ENCODE results near the gene SFT2D3. TPM values are rescaled to one million over a fixed set of nuclear protein-coding genes. Genes with fewer than 3 reads are reported as not detected.

Gene SFT2D3
- total and polyA plus RNA-seq, 9 of the 15 experiments (the other 6 are each of a cell fraction or from before 2014, with no cell fraction given) = 7.5 to 9.9 (median 8.9) TPM; not detected in 2

DNA sequence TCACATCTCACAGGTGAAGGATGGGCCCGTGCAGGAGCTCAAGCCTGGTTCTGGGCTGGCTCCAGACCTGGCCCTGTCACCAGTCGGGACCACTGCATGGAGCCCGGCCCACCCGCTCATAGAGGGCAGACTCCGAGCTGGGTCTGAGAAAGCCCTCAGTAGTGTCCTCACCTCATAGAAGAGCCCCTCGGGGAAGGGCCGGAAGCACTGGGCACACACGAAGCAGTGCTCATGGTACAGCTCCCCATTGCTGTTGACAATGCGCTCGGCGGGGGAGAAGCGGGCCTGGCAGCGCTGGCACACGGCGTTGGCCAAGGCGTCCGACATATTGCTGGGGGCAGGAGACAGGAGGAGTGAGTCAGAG is 44.1 kb upstream of the SFT2D3 start:
- peaks cover 40 to 72% of the 10 kb centered on the region in 2 experiments for H3K27me3 ChIP-seq (ENCODE audit: control insufficient read depth in 2 of 2, insufficient read depth in 2 of 2, low read length in 2 of 2)
- intact Hi-C loops (cut with micrococcal nuclease) = no loop called here
- ATAC-seq (no peak), FAIRE-seq (no peak), DNase-seq (ENCODE audit: extremely low read depth in 1 of 4, low spot score in 3 of 4) (no peak)
- no TSS peak for BruUV-seq (replicated peaks)
- WGBS (ENCODE audit: insufficient coverage, low coverage, missing lambda C conversion rate) = 7% methylated on average over 17 of the region's 17 CpGs
- POLR2A ChIA-PET = interaction anchor here (0.6 to 0.7 kb wide), 4 partner anchors 10 to 379 kb away, joined by 3 read pairs; no protein-coding TSS in a partner anchor
- H3K4me3 ChIP-seq = no peak overlapping the region
- H3K36me3 ChIP-seq (ENCODE audit: control insufficient read depth, insufficient read depth, low read length) = no peaks in the 10 kb centered on the region
- no peaks in the 10 kb centered on the region for H3K9me1 ChIP-seq (ENCODE audit: control insufficient read depth, insufficient read depth, low read length)
- H3K27ac ChIP-seq (ENCODE audit: extremely low read depth, low read depth, low read length) = no peak overlapping the region
- H4K20me1 ChIP-seq (replicated peaks; ENCODE audit: control insufficient read depth, insufficient read depth, low read length) = peaks cover 8% of the 10 kb centered on the region; the same call in 1 of the 2 replicates
- no peak overlapping the region for H2AFZ ChIP-seq (ENCODE audit: low read depth, low read length)
- no peaks in the 10 kb centered on the region for H3K79me2 ChIP-seq (ENCODE audit: control insufficient read depth, insufficient read depth, low read length)
- H3K4me2 ChIP-seq (ENCODE audit: insufficient read depth, low read length) = no peak overlapping the region
- H3K9ac ChIP-seq (ENCODE audit: insufficient read depth in 1 of 2, low read depth in 2 of 2, low read length in 2 of 2) = no peak overlapping the region
- in situ Hi-C loops (cut with MboI) = no loop called here
- CTCF ChIA-PET (ENCODE audit: low intra/inter-chr PET ratio) = no interaction called here
- peaks cover 2 to 15% of the 10 kb centered on the region in 2 experiments; a peak in 3 of 5 replicates for H3K4me1 ChIP-seq (replicated peaks in 1 of 2; ENCODE audit: control insufficient read depth in 2 of 2, insufficient read depth in 2 of 2, low read length in 2 of 2)
- no peaks in the 10 kb centered on the region; the same call in 1 of the 2 replicates for H3K9me3 ChIP-seq (replicated peaks; ENCODE audit: control insufficient read depth, insufficient read depth, low read depth, low read length)
- no peak for TF ChIP-seq SNRNP70 (optimal IDR thresholded peaks at IDR 0.05; ENCODE audit: low read depth, low read length)
- no peak for TF ChIP-seq CBX5 (IDR thresholded peaks at IDR 0.05; ENCODE audit: borderline replicate concordance, low read depth)
- no peak for TF ChIP-seq MYNN (IDR thresholded peaks at IDR 0.05)
- TF ChIP-seq MYNN (CRISPR knock-in tag; IDR thresholded peaks at IDR 0.05) = no peak
- TF ChIP-seq NFIC (IDR thresholded peaks at IDR 0.05) = no peak
- TF ChIP-seq ZBTB43 (CRISPR knock-in tag; IDR thresholded peaks at IDR 0.05) = no peak
- TF ChIP-seq ZNF583 (CRISPR knock-in tag; IDR thresholded peaks at IDR 0.05) = no peak
- TF ChIP-seq DMBX1 (CRISPR knock-in tag; IDR thresholded peaks at IDR 0.05; ENCODE audit: borderline replicate concordance) = no peak
- TF ChIP-seq, protein P1, sequence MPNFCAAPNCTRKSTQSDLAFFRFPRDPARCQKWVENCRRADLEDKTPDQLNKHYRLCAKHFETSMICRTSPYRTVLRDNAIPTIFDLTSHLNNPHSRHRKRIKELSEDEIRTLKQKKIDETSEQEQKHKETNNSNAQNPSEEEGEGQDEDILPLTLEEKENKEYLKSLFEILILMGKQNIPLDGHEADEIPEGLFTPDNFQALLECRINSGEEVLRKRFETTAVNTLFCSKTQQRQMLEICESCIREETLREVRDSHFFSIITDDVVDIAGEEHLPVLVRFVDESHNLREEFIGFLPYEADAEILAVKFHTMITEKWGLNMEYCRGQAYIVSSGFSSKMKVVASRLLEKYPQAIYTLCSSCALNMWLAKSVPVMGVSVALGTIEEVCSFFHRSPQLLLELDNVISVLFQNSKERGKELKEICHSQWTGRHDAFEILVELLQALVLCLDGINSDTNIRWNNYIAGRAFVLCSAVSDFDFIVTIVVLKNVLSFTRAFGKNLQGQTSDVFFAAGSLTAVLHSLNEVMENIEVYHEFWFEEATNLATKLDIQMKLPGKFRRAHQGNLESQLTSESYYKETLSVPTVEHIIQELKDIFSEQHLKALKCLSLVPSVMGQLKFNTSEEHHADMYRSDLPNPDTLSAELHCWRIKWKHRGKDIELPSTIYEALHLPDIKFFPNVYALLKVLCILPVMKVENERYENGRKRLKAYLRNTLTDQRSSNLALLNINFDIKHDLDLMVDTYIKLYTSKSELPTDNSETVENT (CRISPR knock-in tag; IDR thresholded peaks at IDR 0.05) = no peak
- no peak for TF ChIP-seq HNRNPL (IDR thresholded peaks at IDR 0.05; ENCODE audit: low read depth, low read length)
- TF ChIP-seq PHTF2 (CRISPR knock-in tag; IDR thresholded peaks at IDR 0.05) = no peak
- TF ChIP-seq HCFC1 (IDR thresholded peaks at IDR 0.05; ENCODE audit: low read depth, low read length) = no peak
- no peak for TF ChIP-seq SRSF9 (IDR thresholded peaks at IDR 0.05; ENCODE audit: borderline replicate concordance, low read depth, low read length)
- no peak for TF ChIP-seq RNF2 (IDR thresholded peaks at IDR 0.05)
- TF ChIP-seq, protein P2, sequence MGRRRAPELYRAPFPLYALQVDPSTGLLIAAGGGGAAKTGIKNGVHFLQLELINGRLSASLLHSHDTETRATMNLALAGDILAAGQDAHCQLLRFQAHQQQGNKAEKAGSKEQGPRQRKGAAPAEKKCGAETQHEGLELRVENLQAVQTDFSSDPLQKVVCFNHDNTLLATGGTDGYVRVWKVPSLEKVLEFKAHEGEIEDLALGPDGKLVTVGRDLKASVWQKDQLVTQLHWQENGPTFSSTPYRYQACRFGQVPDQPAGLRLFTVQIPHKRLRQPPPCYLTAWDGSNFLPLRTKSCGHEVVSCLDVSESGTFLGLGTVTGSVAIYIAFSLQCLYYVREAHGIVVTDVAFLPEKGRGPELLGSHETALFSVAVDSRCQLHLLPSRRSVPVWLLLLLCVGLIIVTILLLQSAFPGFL (CRISPR knock-in tag; IDR thresholded peaks at IDR 0.05) = no peak
- no peak for TF ChIP-seq MAZ (CRISPR knock-in tag; conservative IDR thresholded peaks at IDR 0.05 in 1 of 2, IDR thresholded peaks at IDR 0.05 in 1 of 2)
- TF ChIP-seq, protein P3, sequence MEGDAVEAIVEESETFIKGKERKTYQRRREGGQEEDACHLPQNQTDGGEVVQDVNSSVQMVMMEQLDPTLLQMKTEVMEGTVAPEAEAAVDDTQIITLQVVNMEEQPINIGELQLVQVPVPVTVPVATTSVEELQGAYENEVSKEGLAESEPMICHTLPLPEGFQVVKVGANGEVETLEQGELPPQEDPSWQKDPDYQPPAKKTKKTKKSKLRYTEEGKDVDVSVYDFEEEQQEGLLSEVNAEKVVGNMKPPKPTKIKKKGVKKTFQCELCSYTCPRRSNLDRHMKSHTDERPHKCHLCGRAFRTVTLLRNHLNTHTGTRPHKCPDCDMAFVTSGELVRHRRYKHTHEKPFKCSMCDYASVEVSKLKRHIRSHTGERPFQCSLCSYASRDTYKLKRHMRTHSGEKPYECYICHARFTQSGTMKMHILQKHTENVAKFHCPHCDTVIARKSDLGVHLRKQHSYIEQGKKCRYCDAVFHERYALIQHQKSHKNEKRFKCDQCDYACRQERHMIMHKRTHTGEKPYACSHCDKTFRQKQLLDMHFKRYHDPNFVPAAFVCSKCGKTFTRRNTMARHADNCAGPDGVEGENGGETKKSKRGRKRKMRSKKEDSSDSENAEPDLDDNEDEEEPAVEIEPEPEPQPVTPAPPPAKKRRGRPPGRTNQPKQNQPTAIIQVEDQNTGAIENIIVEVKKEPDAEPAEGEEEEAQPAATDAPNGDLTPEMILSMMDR (IDR thresholded peaks at IDR 0.05 in 2 of 3, conservative IDR thresholded peaks at IDR 0.05 in 1 of 3; ENCODE audit: insufficient read depth in 2 of 3, low read depth in 1 of 3, low read length in 3 of 3) = no peak

All from K562 (cell line).